ENCODE measurements around the gene SARM1. TPM values are rescaled to one million over a fixed set of nuclear protein-coding genes. Genes with fewer than 3 reads are reported as not detected.

The SARM1 gene
- polyA plus RNA-seq, 2 donors = 3.0 to 4.4 TPM

DNA sequence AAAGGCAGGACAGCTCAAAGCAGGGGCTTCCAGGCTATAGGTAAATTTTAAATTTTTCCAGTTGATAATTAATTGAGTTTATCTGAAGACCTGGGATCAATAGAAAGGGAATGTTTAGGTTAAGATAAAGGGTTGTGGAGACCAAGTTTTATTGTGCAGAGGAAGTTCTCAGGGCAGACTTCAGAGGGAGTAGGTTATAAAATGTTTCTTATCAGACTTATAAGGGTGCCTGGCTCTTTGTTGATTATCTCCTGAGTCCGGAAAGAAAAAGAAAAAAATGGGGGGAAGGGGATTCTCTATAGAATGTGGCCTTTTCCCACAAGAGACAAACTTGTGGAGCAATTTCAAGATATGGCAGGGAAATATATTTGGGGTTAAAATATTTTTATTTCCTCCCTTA lies 18.6 kb downstream of the SARM1 start:
- H3K27ac ChIP-seq (ENCODE audit: low read depth in 2 of 2, low read length in 1 of 2) = no peak overlapping the region
- H3K27me3 ChIP-seq (ENCODE audit: control insufficient read depth in 1 of 2, insufficient read depth in 2 of 2, low read length in 2 of 2) = no peaks in the 10 kb centered on the region
- 86 to 96% methylated on average over 1 of the region's 1 CpG for WGBS, 2 donors
- H3K4me3 ChIP-seq (ENCODE audit: low read depth in 1 of 2, low read length in 2 of 2) = no peak overlapping the region
- H3K9me3 ChIP-seq (ENCODE audit: control insufficient read depth in 2 of 2, insufficient read depth in 1 of 2, low read depth in 1 of 2, low read length in 1 of 2) = no peaks in the 10 kb centered on the region
- peaks cover 0 to 3% of the 10 kb centered on the region in 2 donors for H3K4me1 ChIP-seq (ENCODE audit: control insufficient read depth in 2 of 2, insufficient read depth in 2 of 2, low read length in 1 of 2)
- H3K36me3 ChIP-seq (ENCODE audit: control insufficient read depth in 2 of 2, insufficient read depth in 2 of 2, low read length in 1 of 2) = peaks cover 4 to 12% of the 10 kb centered on the region in 2 donors

DNA sequence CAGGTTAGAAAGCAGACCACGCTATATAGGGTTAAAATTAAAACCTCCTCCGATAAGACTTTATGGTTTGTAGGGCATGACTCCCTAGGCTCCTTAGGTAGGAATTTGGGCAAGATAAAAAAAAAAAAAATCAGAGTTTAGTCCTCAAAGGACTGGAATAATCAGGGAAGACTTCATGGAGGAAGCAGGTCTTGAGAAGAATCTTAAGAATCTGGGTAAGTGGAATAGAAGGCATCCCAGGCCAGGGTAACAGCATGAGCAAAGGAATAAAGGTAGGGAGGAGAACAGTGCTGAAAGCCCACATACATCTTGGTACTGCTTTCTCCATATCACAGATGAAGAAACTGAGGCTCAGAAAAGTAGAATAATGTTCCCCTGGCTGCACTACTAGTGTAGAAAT lies 19.1 kb downstream of the SARM1 start:
- H3K9me3 ChIP-seq (ENCODE audit: control insufficient read depth in 2 of 2, insufficient read depth in 1 of 2, low read depth in 1 of 2, low read length in 1 of 2) = no peaks in the 10 kb centered on the region
- H3K36me3 ChIP-seq (ENCODE audit: control insufficient read depth in 2 of 2, insufficient read depth in 2 of 2, low read length in 1 of 2) = peaks cover 4 to 12% of the 10 kb centered on the region in 2 donors
- no peaks in the 10 kb centered on the region for H3K27me3 ChIP-seq (ENCODE audit: control insufficient read depth in 1 of 2, insufficient read depth in 2 of 2, low read length in 2 of 2)
- H3K4me3 ChIP-seq (ENCODE audit: low read depth in 1 of 2, low read length in 2 of 2) = no peak overlapping the region
- 87 to 97% methylated on average over 2 of the region's 2 CpGs for WGBS, 2 donors
- H3K27ac ChIP-seq (ENCODE audit: low read depth in 2 of 2, low read length in 1 of 2) = no peak overlapping the region
- no peaks in the 10 kb centered on the region for H3K4me1 ChIP-seq (ENCODE audit: control insufficient read depth in 2 of 2, insufficient read depth in 2 of 2, low read length in 1 of 2)

DNA sequence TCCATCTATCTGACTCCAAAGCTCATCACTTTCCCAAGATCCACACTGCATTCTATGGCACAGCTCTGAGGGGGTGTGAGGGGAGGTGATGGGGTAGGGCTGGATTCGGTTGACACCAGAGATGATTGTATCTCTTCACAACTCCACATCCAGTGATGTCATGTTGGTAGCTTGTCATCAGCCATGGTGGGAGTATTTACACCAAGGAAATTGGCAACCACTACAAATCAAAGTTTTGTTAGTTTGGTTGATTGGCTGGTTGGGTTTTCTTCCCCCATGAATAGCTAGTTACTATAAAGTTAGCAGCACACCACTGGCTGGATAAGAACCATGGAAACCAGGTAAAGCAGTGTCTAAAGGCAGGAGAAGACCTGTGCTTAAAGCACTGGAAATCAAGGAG lies 19.5 kb downstream of the SARM1 start:
- peaks cover 7 to 12% of the 10 kb centered on the region in 2 donors for H3K36me3 ChIP-seq (ENCODE audit: control insufficient read depth in 2 of 2, insufficient read depth in 2 of 2, low read length in 1 of 2)
- no peaks in the 10 kb centered on the region for H3K9me3 ChIP-seq (ENCODE audit: control insufficient read depth in 2 of 2, insufficient read depth in 1 of 2, low read depth in 1 of 2, low read length in 1 of 2)
- H3K27me3 ChIP-seq (ENCODE audit: control insufficient read depth in 1 of 2, insufficient read depth in 2 of 2, low read length in 2 of 2) = no peaks in the 10 kb centered on the region
- no peaks in the 10 kb centered on the region for H3K4me1 ChIP-seq (ENCODE audit: control insufficient read depth in 2 of 2, insufficient read depth in 2 of 2, low read length in 1 of 2)
- 98 to 100% methylated on average over 1 of the region's 1 CpG for WGBS, 2 donors
- no peak overlapping the region for H3K27ac ChIP-seq (ENCODE audit: low read depth in 2 of 2, low read length in 1 of 2)
- H3K4me3 ChIP-seq (ENCODE audit: low read depth in 1 of 2, low read length in 2 of 2) = no peak overlapping the region

DNA sequence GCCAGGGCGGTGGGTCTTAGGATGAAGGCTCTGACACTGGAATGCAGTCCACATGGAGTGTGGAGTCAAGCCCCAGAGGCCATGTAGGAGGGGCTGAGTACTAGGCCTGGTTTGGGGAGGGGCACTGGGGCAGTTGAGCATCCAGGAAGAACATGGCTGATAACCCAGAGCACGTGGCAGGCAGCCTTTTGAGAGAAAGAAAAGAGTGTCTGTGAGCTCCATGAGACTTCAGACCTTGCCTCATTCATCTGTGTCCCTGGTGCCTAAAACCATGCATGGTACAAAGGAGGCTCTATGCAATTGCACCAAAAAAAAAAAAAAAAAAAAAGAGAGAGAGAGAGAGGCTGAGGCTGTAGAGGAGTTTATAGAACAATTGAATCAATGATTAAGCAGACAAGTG lies 19.9 kb downstream of the SARM1 start:
- Histone ChIP-seq H3K4me3 (ENCODE audit: low read depth in 1 of 2, low read length in 2 of 2) (no peak overlapping the region), H3K9me3 (ENCODE audit: control insufficient read depth in 2 of 2, insufficient read depth in 1 of 2, low read depth in 1 of 2, low read length in 1 of 2) (no peaks in the 10 kb centered on the region), H3K27me3 (ENCODE audit: control insufficient read depth in 1 of 2, insufficient read depth in 2 of 2, low read length in 2 of 2) (no peaks in the 10 kb centered on the region), H3K4me1 (ENCODE audit: control insufficient read depth in 2 of 2, insufficient read depth in 2 of 2, low read length in 1 of 2) (no peaks in the 10 kb centered on the region), H3K27ac (ENCODE audit: low read depth in 2 of 2, low read length in 1 of 2) (no peak overlapping the region), H3K36me3 (ENCODE audit: control insufficient read depth in 2 of 2, insufficient read depth in 2 of 2, low read length in 1 of 2) (peaks cover 7 to 16% of the 10 kb centered on the region in 2 donors)
- 69 to 70% methylated on average over 2 of the region's 2 CpGs for WGBS, 2 donors

DNA sequence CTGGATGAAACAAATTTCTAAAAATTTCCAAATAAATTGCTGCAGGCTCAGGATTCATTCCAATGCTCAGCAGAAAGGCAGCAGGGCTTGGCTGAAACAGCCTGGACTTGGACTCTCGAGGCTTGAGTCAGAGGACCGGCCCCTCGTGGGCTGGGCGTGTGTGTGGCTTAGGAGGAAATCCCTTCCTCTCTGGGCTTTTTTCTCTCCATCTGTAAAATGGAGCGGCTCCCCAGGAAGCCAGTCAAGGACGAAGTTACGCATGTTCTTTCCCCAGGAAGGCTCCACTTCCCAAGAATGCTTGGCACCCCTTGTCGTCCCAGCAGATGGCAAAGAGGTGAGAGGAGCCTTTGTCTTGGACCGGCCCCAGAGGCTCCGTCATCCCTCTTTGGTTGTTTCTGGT lies 21.0 kb downstream of the SARM1 start:
- Histone ChIP-seq H3K4me3 (ENCODE audit: low read depth in 1 of 2, low read length in 2 of 2) (no peak overlapping the region), H3K27me3 (ENCODE audit: control insufficient read depth in 1 of 2, insufficient read depth in 2 of 2, low read length in 2 of 2) (no peaks in the 10 kb centered on the region), H3K36me3 (ENCODE audit: control insufficient read depth in 2 of 2, insufficient read depth in 2 of 2, low read length in 1 of 2) (peaks cover 7 to 21% of the 10 kb centered on the region in 2 donors), H3K4me1 (ENCODE audit: control insufficient read depth in 2 of 2, insufficient read depth in 2 of 2, low read length in 1 of 2) (no peaks in the 10 kb centered on the region), H3K27ac (ENCODE audit: low read depth in 2 of 2, low read length in 1 of 2) (no peak overlapping the region), H3K9me3 (ENCODE audit: control insufficient read depth in 2 of 2, insufficient read depth in 1 of 2, low read depth in 1 of 2, low read length in 1 of 2) (no peaks in the 10 kb centered on the region)
- WGBS, 2 donors = 72 to 75% methylated on average over 10 of the region's 10 CpGs

DNA sequence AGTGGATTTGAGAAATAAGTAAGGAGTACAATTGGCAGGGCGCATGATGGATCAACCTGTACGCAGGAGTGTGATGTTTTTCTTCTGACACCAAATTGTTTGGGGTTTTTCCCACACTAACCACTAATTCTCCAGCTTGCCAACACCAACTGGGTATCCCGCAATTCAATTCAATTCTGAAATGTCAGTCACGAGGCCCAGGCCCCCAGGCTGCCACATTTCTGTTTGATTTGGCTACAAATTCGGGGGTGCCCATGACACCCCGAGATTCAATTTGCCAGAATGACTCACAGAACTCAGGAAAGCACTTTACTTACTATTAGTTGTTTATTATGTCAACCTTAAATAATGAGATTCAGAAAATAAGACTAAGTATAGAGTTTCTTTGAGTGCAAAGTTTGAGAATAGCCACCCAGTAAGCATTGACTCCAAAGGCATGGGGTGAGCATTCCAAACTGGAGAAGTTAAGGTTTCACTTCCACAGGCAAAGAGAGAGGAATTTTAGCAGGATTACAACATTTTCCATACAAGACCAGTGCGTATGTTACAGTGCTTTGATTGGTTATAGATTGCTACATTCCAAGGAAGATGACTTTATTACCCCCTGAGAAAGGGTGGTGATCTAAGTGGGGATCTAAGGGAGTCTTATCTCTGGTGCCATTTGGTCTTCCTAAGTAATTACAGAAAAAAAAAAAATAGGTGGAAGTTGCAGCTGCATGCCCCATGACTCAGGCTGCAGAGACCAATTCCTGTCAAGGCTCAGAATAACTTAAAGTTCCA lies 23.0 kb downstream of the SARM1 start:
- Histone ChIP-seq H3K27me3 (ENCODE audit: control insufficient read depth in 1 of 2, insufficient read depth in 2 of 2, low read length in 2 of 2) (no peaks in the 10 kb centered on the region), H3K4me3 (ENCODE audit: low read depth in 1 of 2, low read length in 2 of 2) (no peak overlapping the region), H3K27ac (ENCODE audit: low read depth in 2 of 2, low read length in 1 of 2) (no peak overlapping the region), H3K4me1 (ENCODE audit: control insufficient read depth in 2 of 2, insufficient read depth in 2 of 2, low read length in 1 of 2) (no peaks in the 10 kb centered on the region), H3K9me3 (ENCODE audit: control insufficient read depth in 2 of 2, insufficient read depth in 1 of 2, low read depth in 1 of 2, low read length in 1 of 2) (no peaks in the 10 kb centered on the region), H3K36me3 (ENCODE audit: control insufficient read depth in 2 of 2, insufficient read depth in 2 of 2, low read length in 1 of 2) (peaks cover 10 to 20% of the 10 kb centered on the region in 2 donors)
- 61 to 72% methylated on average over 7 of the region's 7 CpGs for WGBS, 2 donors

DNA sequence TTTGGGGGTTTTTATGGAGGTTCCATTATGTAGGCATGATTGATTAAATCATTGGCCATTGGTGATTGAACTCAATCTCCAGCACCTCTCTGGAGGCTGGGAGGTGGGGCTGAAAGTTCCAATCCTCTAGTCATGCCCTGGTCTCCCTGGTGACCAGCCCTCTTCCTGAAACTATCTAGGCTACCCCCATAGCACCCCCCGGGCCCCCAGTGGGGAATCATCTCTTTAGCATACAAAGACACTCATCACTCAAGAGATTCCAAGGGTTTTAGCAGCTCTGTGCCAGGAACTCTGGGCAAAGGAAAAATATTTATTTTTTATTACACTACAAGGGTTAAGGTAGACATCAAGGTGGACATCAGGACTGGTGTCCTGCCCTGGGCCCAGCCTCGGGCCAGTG lies 23.9 kb downstream of the SARM1 start:
- no peaks in the 10 kb centered on the region for H3K27me3 ChIP-seq (ENCODE audit: control insufficient read depth in 1 of 2, insufficient read depth in 2 of 2, low read length in 2 of 2)
- H3K4me3 ChIP-seq (ENCODE audit: low read depth in 1 of 2, low read length in 2 of 2) = no peak overlapping the region
- no peaks in the 10 kb centered on the region for H3K4me1 ChIP-seq (ENCODE audit: control insufficient read depth in 2 of 2, insufficient read depth in 2 of 2, low read length in 1 of 2)
- H3K36me3 ChIP-seq (ENCODE audit: control insufficient read depth in 2 of 2, insufficient read depth in 2 of 2, low read length in 1 of 2) = peaks cover 10 to 23% of the 10 kb centered on the region in 2 donors
- H3K27ac ChIP-seq (ENCODE audit: low read depth in 2 of 2, low read length in 1 of 2) = no peak overlapping the region
- H3K9me3 ChIP-seq (ENCODE audit: control insufficient read depth in 2 of 2, insufficient read depth in 1 of 2, low read depth in 1 of 2, low read length in 1 of 2) = no peaks in the 10 kb centered on the region
- 59 to 74% methylated on average over 2 of the region's 2 CpGs for whole genome bisulfite sequencing, 2 donors

DNA sequence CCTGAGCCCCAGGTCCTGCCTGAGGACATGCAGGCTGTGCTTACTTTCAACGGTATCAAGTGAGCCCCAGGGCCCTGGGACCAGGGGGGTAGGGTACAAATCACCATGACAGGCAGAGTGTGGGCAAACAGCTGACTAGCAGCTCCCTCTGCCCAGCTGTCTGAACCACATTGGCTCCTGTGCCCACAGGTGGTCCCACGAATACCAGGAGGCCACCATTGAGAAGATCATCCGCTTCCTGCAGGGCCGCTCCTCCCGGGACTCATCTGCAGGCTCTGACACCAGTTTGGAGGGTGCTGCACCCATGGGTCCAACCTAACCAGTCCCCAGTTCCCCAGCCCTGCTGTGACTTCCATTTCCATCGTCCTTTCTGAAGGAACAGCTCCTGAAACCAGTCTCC lies 24.5 kb downstream of the SARM1 start:
- peaks cover 10 to 20% of the 10 kb centered on the region in 2 donors for H3K36me3 ChIP-seq (ENCODE audit: control insufficient read depth in 2 of 2, insufficient read depth in 2 of 2, low read length in 1 of 2)
- H3K4me3 ChIP-seq (ENCODE audit: low read depth in 1 of 2, low read length in 2 of 2) = no peak overlapping the region
- 85 to 88% methylated on average over 6 of the region's 6 CpGs for WGBS, 2 donors
- no peak overlapping the region for H3K27ac ChIP-seq (ENCODE audit: low read depth in 2 of 2, low read length in 1 of 2)
- no peaks in the 10 kb centered on the region for H3K4me1 ChIP-seq (ENCODE audit: control insufficient read depth in 2 of 2, insufficient read depth in 2 of 2, low read length in 1 of 2)
- no peaks in the 10 kb centered on the region for H3K9me3 ChIP-seq (ENCODE audit: control insufficient read depth in 2 of 2, insufficient read depth in 1 of 2, low read depth in 1 of 2, low read length in 1 of 2)
- H3K27me3 ChIP-seq (ENCODE audit: control insufficient read depth in 1 of 2, insufficient read depth in 2 of 2, low read length in 2 of 2) = no peaks in the 10 kb centered on the region

DNA sequence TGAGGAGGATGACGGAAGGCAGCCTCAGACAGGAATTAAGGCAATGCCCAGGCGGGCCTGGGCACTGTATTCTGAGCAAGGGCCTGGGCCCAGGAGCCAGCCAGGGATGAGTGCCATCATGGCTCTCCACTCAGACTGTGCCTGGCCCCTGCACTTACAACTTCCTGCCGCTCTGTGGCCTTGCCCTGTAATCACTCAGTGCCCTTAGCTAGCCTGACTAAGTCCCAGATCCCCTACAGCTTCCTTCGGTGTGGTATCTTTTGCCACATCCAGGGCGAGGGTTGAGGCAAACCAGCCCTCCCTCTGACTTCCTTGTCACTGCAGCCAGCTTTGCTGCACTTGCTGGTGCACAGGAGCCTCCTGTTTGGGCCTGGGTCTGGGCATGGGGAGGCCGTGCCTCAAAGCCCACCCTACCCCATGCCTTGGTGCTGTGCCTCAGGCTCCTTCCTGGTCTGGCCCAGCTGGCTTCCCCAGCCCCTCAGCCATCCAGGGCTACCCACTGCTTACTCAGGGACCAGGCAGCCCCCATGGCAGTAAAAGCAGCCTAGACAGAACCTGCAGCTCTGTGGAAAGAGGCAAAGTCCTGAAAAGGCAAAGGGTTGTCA lies 25.2 kb downstream of the SARM1 start:
- H3K4me1 ChIP-seq (ENCODE audit: control insufficient read depth in 2 of 2, insufficient read depth in 2 of 2, low read length in 1 of 2) = no peaks in the 10 kb centered on the region
- no peak overlapping the region for H3K4me3 ChIP-seq (ENCODE audit: low read depth in 1 of 2, low read length in 2 of 2)
- peaks cover 6 to 20% of the 10 kb centered on the region in 2 donors for H3K36me3 ChIP-seq (ENCODE audit: control insufficient read depth in 2 of 2, insufficient read depth in 2 of 2, low read length in 1 of 2)
- no peaks in the 10 kb centered on the region for H3K27me3 ChIP-seq (ENCODE audit: control insufficient read depth in 1 of 2, insufficient read depth in 2 of 2, low read length in 2 of 2)
- no peaks in the 10 kb centered on the region for H3K9me3 ChIP-seq (ENCODE audit: control insufficient read depth in 2 of 2, insufficient read depth in 1 of 2, low read depth in 1 of 2, low read length in 1 of 2)
- H3K27ac ChIP-seq (ENCODE audit: low read depth in 2 of 2, low read length in 1 of 2) = no peak overlapping the region
- 81 to 88% methylated on average over 6 of the region's 6 CpGs for WGBS, 2 donors

DNA sequence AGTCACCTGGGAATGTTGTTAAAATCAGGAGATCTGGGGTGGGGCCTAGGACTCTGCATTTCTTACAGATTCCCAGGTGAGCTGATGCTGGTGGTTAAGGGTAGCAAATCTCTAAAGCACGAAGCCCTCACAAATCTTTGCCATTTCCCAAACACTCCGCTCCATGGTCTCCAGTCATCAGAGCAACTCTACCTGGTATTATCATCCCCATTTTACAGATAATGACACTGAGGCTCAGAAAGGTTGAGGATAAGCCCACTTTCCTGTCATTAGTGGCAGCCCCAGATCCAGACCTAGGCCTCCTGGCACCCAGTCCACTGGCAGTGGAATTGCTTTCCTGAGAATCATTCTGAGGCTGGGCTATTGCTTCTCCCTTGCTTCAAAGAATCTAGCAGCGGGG lies 25.8 kb downstream of the SARM1 start:
- WGBS, 2 donors = 96 to 98% methylated on average over 3 of the region's 3 CpGs
- Histone ChIP-seq H3K4me3 (ENCODE audit: low read depth in 1 of 2, low read length in 2 of 2) (no peak overlapping the region), H3K27ac (ENCODE audit: low read depth in 2 of 2, low read length in 1 of 2) (no peak overlapping the region), H3K36me3 (ENCODE audit: control insufficient read depth in 2 of 2, insufficient read depth in 2 of 2, low read length in 1 of 2) (peaks cover 6 to 20% of the 10 kb centered on the region in 2 donors), H3K9me3 (ENCODE audit: control insufficient read depth in 2 of 2, insufficient read depth in 1 of 2, low read depth in 1 of 2, low read length in 1 of 2) (no peaks in the 10 kb centered on the region), H3K4me1 (ENCODE audit: control insufficient read depth in 2 of 2, insufficient read depth in 2 of 2, low read length in 1 of 2) (no peaks in the 10 kb centered on the region), H3K27me3 (ENCODE audit: control insufficient read depth in 1 of 2, insufficient read depth in 2 of 2, low read length in 2 of 2) (no peaks in the 10 kb centered on the region)
